ENCODE results near the gene RPL6.
"Not testable (repeated sequence)": the region's sequence is repeated elsewhere in the genome, so short reads cannot be mapped to it uniquely, and the experiment has no call there.

RPL6 gene

DNA sequence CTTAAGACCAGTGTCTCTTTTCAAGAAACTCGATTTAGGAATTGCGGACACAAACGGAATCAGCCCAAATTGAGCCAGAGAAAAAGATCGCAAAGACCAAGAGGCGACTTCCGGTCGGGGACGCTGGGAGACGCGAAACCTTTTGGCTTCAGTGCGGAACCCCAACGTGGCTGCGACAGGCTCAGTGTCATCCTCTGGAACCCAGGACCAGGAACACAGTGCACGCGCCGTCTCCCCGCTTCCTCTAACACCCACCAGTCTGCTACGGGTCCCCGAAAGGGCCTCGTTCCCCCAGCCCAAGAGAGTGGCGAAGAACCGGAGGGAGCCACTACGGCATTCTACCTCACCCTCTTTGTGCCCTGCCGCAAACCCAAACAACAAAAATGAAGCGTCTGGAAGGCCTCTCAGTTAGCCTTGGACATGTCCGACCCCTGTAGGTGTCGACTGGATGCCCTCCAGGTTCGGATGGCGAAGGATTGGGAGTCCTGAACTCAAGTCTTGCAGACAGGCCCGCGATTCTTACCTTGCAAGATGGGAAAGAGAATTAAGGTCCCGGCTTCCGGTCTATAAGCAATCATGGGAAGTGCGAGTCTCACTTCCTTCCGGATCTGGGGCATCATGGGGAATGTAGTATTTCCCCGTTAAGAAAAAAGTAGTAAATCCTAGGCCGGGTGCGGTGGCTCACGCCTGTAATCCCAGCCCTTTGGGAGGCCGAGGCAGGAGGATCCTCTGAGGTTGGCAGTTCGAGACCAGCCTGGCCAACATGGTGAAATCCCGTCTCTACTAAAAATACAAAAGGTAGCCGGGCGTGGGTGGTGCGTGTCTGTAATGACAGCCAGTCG, at the start of gene RPL6:
TSS of gene RPL6 (minus strand) at position 542 of the 842 bp plus-strand sequence. CDS start 949 bp downstream, outside the sequence.
- DNase-seq (ENCODE audit: low read depth) = peak; percentile 59

DNA sequence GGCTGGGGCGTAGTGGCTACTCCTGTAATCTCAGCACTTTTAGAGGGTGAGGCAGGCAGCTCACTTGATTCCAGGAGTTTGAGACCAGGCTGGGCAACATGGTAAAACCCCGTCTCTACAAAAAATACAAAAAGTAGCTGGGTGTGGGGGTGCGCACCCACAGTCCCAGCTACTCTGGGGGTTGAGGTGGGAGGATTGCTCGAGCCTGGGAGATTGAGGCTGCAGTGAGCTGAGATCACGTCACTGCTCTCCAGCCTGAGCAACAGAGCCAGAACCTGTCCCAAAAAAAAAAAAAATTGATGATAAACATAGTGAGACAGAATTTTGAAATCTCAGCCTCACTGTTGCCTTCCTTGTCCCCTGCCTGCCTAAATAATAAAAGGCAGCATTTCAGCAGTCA, 49.3 kb upstream of the RPL6 start:
- no peak for DNase-seq (ENCODE audit: low read depth)

DNA sequence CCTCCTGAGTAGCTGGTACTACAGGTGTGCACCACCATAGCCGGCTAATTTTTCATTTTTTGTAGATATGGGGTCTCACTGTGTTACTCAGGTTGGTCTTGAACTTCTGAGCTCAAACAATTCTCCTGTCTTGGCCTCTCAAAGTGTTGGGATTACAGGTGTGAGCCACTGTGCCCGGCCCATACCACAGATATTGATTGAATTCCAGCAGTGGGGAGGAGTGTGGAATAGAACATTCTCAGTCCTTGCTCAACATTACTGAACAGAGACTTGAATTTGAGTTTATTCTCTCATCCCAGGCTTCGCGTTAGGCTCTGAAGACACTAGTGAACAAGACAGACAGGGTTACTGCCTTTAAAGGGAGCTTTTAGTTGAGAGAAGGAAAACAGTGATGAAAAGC, 48.9 kb upstream of the RPL6 start:
- DNase-seq (ENCODE audit: low read depth) = no peak

- not testable (repeated sequence) for DNase-seq (ENCODE audit: low read depth)
These were observed 47.7 kb upstream of the RPL6 start for GRCh38 chr12:112457142-112457541.

DNA sequence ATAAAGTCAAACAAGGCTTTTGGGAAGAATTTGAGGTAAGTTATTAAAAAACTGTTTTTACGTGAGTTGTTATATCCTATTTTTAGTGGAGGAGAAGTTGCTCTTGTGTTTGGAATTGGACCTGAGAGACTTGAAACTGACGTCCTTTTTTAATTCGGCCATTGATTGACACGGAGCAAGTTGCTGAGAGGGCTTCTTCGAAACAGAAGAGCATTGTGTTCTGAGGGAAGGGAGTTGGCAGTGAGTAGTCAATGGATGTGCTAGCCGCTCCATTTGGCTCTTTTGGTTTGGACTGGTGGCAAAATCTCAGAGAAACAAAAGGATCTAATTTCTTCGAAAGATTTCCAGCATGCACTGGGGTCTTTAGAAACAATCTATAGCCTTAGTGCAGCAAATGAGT, 46.6 kb upstream of the RPL6 start:
- DNase-seq (ENCODE audit: low read depth) = no peak

DNA sequence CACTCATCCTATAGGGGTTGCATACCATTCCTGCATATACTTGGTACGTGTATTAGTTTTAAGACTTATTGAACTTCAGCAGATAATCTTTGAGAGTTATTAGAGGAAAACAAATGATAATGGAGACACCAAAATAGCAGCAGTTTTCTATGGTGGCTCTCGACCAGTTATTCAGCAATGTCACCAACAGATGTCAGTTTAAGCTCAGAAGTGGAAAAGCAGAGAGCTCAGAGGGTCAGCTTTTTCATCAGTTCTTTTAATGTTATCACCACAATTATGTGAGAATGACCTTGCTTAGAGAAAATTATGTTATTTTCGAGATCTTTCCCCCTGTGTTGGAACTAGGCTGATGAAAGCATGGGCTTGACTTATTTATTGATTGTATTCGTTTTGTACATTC, 41.3 kb upstream of the RPL6 start:
- DNase-seq (ENCODE audit: low read depth) = no peak

DNA sequence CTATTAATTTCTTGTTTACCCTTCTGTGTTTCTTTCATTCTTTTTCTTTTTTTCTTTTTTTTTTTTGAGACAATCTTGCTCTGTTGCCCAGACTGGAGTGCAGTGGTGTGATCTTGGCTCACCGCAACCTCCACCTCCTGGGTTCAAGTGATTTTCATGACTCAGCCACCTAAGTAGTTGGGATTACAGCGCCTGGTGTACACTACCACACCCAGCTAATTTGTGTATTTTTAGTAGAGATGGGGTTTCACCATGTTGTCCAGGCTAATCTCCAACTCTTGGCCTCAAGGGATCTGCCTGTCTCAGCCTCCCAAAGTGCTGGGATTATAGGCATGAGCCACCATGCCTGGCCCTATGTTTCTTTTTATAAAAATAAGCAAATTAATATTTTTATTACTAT, 38.8 kb upstream of the RPL6 start:
- DNase-seq (ENCODE audit: low read depth) = not testable (repeated sequence)

- no peak for DNase-seq (ENCODE audit: low read depth)
These were observed 37.7 kb upstream of the RPL6 start for GRCh38 chr12:112447106-112447505.

DNA sequence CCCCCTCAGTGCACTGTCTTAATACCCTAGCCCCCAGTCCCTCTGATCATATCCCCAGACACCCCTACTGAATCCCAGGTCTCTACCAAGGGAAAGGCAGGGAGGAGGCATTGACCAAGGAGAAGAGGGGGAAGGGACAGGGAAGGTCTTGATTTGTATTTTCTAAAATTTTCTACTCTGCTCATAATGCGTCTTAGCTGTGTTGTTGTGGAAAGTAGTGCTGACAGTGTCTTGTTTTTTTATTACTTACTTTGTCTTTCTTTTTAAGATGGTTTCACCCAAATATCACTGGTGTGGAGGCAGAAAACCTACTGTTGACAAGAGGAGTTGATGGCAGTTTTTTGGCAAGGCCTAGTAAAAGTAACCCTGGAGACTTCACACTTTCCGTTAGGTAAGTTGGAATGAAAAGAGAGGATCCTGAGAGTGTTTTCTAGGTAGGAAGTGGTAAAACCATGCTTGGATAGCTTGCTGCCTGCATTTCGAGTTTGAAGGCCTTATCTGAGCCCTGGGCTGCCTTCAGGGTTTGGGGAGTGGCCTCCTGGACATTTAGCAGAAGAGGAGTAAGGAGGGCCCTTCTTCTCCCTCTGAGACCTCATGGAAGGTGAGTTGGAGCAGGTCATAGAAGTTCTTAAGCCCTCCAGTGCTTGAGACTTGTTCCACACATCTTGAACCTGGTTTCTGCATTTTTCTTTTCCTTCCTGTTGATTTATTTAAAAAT, 36.8 kb upstream of the RPL6 start:
- DNase-seq (ENCODE audit: low read depth) = no peak

DNA sequence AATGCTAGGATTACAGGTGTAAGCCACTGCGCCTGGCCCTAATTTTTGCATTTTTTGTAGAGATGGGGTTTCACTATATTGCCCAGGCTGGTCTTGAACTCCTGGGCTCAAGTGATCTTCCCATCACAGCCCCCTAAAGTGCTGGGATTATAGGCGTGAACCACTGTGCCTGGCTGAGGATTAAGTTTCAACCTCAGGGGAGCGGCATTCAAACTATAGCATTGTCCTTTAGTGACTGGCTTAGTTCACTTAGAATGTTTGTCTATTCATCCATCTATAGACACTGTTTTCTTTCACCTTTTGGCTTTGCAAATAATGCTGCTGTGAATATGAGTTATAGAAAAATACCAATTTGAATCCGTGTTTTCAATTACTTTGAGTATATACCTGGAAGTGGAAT, 34.5 kb upstream of the RPL6 start:
- no peak for DNase-seq (ENCODE audit: low read depth)

- not testable (repeated sequence) for DNase-seq (ENCODE audit: low read depth)
These were observed 31.2 kb upstream of the RPL6 start for GRCh38 chr12:112440653-112441052.

DNA sequence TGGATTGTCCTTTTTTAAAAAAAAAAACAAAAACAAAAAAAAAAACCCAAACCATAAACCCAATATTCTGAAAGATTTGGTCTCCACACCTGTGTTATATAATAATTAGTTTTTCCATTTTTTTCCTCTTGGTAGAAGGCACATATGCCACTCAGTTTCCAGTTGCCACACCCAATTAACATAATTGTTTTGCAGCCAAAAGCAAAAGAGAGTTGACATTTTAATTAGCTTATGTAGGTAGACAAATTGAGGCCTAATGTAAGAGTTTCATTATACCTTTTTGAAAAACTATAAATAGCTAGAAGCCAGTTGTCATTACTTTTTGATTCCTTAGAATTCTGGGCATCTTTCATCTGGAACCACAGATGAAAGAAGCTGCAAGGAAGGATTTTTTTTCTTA, 30.4 kb upstream of the RPL6 start:
- DNase-seq (ENCODE audit: low read depth) = no peak

GRCh38 chr12:112438645-112439044, 29.2 kb upstream of the RPL6 start:
- DNase-seq (ENCODE audit: low read depth) = not testable (repeated sequence)

DNA sequence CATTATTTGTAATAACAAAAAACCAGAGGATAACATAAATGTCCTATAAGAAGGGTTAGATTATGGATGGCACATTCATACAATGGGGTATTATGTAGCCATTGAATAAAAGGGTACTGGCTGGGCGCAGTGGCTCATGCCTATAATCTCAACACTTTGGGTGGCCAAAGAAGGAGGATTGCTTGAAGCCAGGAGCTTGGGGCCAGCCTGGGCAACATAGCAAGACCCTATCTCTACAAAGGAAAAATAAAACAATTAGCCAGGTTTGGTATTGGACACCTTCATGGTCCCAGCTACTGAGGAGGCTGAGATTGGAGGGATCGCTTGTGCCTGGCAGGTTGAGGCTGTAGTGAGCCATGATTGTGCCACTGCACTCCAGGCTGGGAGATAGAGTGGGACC, 24.1 kb upstream of the RPL6 start:
- no peak for DNase-seq (ENCODE audit: low read depth)

GRCh38 chr12:112431965-112432364, 22.6 kb upstream of the RPL6 start:
- no peak for DNase-seq (ENCODE audit: low read depth)

DNA sequence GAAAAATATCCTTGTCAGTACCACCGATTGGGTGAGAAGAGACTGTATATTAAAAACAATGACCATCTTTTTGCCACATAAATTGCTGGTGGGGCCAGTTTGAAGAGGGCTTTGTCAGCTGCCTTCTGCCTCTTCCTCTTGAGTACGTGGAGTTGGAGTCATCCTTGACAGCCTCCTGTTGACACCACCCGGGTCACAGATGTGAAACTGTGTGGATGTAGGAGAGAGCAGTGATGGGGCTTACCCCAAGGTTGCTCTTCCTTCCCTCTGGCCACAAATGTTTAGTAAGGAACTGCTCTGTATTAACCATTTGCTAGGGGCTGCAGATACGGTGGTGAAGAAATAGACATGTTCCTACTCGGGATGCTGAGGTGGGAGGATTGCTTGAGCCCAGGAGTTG, 21.5 kb upstream of the RPL6 start:
- no peak for DNase-seq (ENCODE audit: low read depth)

- no peak for DNase-seq (ENCODE audit: low read depth)
These were observed 18.4 kb upstream of the RPL6 start for GRCh38 chr12:112427760-112428159.

DNA sequence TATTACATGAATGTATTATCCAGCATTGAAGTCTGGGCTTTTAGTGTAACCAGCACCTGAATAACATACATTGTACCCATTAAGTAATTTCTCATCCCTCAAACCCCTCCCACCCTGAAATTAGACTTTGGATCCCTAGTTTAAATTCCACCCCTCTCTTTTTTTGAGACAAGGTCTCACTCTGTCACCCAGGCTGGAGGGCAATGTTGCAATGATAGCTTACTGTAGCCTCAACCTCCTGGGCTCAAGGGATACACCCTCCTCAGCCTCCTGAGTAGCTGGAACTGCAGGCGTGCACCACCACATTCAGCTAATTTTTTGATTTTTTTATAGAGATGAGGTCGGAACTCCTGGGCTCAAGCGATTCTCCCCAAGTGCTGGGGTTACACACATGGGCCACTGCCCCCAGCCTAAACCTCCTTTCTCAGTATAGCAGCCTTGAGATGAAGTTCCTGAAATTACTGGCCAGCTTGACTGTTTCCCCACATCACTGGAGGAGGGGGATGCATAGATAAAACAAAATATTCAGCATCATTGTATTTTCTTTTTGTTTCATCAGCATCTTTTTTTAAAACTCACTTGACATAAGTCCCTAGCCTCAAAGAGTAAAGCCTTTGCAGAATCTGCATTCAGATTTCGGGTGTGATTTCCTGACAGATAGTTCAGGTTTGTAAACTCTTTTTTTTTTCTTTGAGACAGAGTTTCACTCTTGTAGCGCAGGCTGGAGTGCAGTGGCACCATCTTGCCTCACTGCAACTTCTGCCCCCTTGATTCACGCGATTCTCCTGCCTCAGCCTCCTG, 16.4 kb upstream of the RPL6 start:
- no peak for DNase-seq (ENCODE audit: low read depth)

GRCh38 chr12:112424126-112424525, 14.7 kb upstream of the RPL6 start:
- no peak for DNase-seq (ENCODE audit: low read depth)

GRCh38 chr12:112422531-112422930, 13.1 kb upstream of the RPL6 start:
- no peak for DNase-seq (ENCODE audit: low read depth)

DNA sequence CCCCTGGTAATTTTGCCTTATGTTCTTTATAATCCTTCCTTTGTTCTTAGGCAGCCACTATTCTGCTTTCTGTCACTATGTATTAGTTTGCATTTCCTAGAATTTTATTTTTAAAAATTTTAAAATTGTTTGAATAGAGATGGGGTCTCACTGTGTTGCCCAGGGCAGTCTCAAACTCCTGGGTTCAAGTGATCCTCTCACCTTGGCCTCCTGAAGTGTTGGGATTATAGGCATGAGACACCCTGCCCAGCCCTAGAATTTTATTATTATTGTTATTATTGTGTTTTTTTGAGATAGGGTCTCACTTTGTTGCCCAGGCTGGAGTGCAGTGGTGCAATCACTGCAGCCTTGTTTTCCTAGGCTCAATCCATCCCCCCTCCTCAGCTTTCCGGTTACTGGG, 12.0 kb upstream of the RPL6 start:
- no peak for DNase-seq (ENCODE audit: low read depth)

GRCh38 chr12:112420740-112421139, 11.3 kb upstream of the RPL6 start:
- DNase-seq (ENCODE audit: low read depth) = no peak
